T-helper 22 cell (primary cell): ENCODE measurements around the gene LSM5.

Experiments used
- DNase-seq: peaks from one replicate; pipeline ENCODE4 v3.0.0-alpha.2; 2020; ENCODE audit warnings: low read depth

The LSM5 gene

DNA sequence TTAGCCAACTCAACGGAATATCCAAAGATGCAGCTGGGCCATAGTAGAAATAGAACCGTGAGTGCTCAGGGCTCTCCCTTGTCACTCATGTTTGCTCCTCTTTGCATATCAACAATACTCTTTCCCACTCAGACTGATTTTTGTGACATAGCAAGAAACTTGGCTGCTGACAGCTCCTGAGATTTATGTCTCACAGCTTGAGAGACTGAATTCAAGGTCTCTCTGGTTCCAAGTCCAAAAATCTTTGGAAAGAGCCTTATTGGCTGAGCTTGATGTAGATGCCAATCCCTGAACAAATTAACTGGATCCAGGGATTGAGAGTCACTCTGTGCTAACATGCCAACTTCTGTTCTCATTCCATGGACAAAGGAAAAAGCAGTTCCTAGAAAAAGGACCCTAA, 30.4 kb downstream of the LSM5 start:
- DNase-seq: no peak

DNA sequence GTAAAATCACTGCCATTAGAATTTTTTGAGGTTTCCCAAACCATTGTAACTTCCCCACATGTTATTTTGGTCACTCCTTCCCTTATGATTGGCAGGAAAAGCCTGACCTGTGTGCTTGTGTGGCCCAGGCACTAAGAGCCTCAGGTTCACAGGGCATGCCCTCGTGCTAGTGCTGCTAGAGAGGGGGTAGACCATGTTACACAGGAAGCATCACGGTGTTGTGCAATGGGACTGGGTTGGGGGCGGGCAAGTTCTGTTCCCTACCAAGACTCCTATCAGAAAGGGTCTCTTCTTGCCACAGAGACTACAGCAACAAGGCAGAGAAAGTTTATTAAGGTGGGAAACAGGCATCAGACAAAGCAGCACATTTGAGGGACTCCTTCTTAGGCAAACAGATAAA, 32.2 kb downstream of the LSM5 start:
- no peak for DNase-seq

DNA sequence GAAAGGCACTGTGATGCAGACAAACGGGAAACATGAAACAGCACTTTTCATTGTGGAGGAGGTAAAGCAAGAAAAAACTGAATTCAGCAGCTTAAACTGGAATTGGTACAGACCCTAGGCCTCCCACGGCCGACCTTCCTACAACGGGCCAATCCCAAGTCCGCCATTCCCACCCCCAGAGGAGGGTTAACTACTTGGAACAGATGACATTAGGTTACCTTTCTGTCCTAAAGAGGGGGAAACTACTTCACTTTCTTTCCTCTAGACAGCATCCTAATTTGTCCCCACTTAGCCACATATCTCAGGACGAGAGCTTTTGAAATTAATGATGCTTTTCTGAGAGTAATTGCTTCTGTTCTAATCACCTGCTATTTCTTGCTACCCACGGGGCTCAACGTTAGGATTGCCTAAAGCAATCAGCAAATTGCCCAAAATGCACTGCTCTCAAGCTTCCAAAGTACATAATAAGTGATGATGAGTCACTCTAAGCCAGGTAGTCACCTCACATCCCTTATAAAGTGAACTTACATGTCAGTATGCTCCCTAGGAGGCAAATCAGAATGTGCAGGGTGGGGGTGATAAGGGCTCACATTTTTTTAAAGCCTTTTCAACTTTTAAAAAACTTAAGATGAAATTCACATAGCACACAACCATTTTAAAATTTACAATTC, 36.7 kb downstream of the LSM5 start:
- DNase-seq: no peak

DNA sequence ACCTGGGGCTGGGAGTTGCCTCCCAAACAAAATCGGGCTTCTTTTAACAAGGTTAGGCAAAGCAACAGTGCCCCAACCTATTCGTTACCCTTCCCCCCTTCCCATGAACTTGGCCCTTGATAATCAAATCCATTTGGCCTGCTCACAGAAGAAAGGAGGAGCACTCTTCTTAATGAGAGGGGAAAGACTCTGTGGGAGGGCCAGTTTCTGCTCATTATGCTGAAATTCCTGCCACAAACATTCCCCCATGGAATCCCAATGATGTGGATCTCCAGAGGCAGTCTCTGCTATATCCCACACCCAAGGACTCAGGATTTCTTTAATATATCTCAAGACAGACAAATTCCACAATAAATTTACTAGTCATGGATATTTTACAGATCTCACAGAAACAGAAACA, 43.0 kb downstream of the LSM5 start:
- DNase-seq: no peak

DNA sequence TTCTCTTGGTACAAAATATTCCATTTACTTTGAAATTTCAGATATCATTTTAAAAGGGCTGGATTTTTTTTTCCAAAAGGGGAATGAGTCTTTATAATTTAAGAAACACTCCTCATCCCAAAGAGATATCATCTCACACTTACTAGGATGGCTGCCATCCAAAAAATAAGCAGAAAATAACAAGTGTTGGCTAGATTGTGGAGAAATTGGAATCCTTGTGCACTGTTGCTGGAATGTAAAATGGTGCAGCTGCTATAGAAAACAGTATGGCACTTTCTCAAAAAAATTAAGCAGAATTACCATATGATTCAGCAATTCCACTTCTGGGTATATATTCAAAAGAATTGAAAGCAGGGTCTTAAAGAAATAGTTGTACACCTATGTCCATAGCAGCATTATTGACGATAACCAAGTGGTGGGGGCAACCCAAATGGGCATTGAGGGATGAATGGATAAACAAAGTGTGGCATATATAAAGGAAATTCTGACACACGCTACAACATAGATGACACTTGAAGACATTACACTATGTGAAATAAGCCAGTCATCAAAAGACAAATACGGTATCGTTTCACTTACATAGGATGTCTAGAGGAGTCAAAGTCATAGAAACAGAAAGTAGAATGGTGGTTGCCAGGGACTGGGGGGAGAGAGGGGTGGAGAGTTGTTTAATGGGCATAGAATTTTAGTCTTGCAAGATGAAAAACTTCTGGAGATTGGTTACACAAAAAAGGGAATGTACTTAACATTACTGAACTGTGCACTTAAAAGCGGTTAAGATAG, 53.8 kb downstream of the LSM5 start:
- DNase-seq: no peak
